Measurements from ENCODE around the gene MYL6. TPM values are rescaled to one million over a fixed set of nuclear protein-coding genes. Genes with fewer than 3 reads are reported as not detected.

Gene MYL6
- total and polyA plus RNA-seq, 9 of the 15 experiments (the other 6 are each of a cell fraction or from before 2014, with no cell fraction given): 557 to 1,664 (median 958) TPM

DNA sequence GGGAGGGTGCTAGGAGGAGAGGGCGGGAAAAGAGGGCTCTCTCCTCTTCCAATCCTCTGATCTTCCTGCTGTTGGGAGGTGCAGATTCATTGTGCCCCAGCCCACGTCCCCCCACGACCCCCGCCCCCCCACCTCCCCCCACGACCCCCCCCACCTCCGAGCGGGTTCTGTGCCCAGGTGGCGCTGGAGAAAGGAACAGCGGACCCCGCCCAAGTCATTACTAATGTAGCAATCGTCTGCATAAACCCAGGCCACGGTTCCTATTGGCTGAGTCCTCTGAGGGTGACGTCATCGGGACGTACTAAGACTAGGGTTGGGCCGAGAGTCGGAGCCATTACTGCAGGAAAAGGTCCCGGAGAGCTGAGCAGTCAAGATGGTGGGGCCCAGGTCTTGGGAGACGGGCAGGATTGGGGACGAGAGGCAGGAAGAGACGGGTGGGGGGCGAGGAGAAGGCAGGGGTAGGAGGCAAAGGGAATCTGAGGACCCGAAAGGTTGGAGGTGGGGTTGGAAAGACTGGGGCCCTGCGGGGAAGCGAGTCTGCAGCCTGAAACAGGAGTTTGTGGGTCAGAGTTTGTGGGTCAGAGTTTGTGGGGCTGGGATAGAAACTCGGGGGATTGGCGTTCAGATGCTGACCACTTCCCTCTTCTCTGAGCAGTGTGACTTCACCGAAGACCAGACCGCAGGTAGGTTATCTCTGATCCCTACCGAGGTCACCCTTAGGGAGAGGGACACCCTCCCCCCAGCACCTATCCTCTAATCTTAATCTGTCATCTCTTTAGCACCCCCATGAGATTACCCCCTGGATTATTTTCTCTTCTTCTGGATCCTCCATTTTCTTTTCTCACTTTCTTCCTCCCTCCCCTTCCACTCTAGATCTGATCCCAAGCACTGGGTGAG is at the start of gene MYL6 (continued):
- TF ChIP-seq ILK (tag; IDR thresholded peaks at IDR 0.05; ENCODE audit: borderline replicate concordance, low read depth): no peak
- 0 out of 2 replicates have a peak, but pooled peaks have one; percentile 48 for TF ChIP-seq HIVEP1 (CRISPR knock-in tag; IDR thresholded peaks at IDR 0.05)
- TF ChIP-seq NR1H2 (CRISPR knock-in tag; IDR thresholded peaks at IDR 0.05): no peak
- no peak for TF ChIP-seq CREBBP (IDR thresholded peaks at IDR 0.05; ENCODE audit: low read depth, low read length)
- TF ChIP-seq CC2D1A (IDR thresholded peaks at IDR 0.05): peak; percentile 61
- TF ChIP-seq XRCC3 (IDR thresholded peaks at IDR 0.05): no peak
- no peak for TF ChIP-seq ZNF316 (IDR thresholded peaks at IDR 0.05)
- TF ChIP-seq, protein P1, sequence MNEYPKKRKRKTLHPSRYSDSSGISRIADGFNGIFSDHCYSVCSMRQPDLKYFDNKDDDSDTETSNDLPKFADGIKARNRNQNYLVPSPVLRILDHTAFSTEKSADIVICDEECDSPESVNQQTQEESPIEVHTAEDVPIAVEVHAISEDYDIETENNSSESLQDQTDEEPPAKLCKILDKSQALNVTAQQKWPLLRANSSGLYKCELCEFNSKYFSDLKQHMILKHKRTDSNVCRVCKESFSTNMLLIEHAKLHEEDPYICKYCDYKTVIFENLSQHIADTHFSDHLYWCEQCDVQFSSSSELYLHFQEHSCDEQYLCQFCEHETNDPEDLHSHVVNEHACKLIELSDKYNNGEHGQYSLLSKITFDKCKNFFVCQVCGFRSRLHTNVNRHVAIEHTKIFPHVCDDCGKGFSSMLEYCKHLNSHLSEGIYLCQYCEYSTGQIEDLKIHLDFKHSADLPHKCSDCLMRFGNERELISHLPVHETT (CRISPR knock-in tag; conservative IDR thresholded peaks at IDR 0.05 in 1 of 2, IDR thresholded peaks at IDR 0.05 in 1 of 2): peak in 1 of 2 experiments; percentile 73; a peak in 1 of 4 replicates
- TF ChIP-seq PYGO2 (tag; IDR thresholded peaks at IDR 0.05): peak; percentile 60; the same call in 1 of the 2 replicates
- no peak for TF ChIP-seq ZNF133 (CRISPR knock-in tag; IDR thresholded peaks at IDR 0.05)
- no peak for TF ChIP-seq ZNF140 (CRISPR knock-in tag; IDR thresholded peaks at IDR 0.05)
- TF ChIP-seq, protein P2, sequence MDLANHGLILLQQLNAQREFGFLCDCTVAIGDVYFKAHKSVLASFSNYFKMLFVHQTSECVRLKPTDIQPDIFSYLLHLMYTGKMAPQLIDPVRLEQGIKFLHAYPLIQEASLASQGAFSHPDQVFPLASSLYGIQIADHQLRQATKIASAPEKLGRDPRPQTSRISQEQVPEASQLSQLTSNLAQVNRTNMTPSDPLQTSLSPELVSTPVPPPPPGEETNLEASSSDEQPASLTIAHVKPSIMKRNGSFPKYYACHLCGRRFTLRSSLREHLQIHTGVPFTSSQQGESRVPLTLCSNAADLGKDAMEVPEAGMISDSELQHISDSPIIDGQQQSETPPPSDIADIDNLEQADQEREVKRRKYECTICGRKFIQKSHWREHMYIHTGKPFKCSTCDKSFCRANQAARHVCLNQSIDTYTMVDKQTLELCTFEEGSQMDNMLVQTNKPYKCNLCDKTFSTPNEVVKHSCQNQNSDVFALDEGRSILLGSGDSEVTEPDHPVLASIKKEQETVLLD (IDR thresholded peaks at IDR 0.05): peak; percentile 52; the same call in 1 of the 2 replicates
- TF ChIP-seq, protein P3, sequence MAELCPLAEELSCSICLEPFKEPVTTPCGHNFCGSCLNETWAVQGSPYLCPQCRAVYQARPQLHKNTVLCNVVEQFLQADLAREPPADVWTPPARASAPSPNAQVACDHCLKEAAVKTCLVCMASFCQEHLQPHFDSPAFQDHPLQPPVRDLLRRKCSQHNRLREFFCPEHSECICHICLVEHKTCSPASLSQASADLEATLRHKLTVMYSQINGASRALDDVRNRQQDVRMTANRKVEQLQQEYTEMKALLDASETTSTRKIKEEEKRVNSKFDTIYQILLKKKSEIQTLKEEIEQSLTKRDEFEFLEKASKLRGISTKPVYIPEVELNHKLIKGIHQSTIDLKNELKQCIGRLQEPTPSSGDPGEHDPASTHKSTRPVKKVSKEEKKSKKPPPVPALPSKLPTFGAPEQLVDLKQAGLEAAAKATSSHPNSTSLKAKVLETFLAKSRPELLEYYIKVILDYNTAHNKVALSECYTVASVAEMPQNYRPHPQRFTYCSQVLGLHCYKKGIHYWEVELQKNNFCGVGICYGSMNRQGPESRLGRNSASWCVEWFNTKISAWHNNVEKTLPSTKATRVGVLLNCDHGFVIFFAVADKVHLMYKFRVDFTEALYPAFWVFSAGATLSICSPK (IDR thresholded peaks at IDR 0.05; ENCODE audit: borderline replicate concordance): peak; percentile 83; the same call in 1 of the 2 replicates
- TF ChIP-seq ZNF696 (CRISPR knock-in tag; conservative IDR thresholded peaks at IDR 0.05): no peak
- TF ChIP-seq, protein P4, sequence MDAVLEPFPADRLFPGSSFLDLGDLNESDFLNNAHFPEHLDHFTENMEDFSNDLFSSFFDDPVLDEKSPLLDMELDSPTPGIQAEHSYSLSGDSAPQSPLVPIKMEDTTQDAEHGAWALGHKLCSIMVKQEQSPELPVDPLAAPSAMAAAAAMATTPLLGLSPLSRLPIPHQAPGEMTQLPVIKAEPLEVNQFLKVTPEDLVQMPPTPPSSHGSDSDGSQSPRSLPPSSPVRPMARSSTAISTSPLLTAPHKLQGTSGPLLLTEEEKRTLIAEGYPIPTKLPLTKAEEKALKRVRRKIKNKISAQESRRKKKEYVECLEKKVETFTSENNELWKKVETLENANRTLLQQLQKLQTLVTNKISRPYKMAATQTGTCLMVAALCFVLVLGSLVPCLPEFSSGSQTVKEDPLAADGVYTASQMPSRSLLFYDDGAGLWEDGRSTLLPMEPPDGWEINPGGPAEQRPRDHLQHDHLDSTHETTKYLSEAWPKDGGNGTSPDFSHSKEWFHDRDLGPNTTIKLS (IDR thresholded peaks at IDR 0.05; ENCODE audit: borderline replicate concordance, low read depth): 0 out of 2 replicates have a peak, but pooled peaks have one; percentile 20
- peak; percentile 94 for TF ChIP-seq NR2C1 (IDR thresholded peaks at IDR 0.05)
- TF ChIP-seq NR2C1 (tag; IDR thresholded peaks at IDR 0.05): peak; percentile 91
- TF ChIP-seq, protein P5, sequence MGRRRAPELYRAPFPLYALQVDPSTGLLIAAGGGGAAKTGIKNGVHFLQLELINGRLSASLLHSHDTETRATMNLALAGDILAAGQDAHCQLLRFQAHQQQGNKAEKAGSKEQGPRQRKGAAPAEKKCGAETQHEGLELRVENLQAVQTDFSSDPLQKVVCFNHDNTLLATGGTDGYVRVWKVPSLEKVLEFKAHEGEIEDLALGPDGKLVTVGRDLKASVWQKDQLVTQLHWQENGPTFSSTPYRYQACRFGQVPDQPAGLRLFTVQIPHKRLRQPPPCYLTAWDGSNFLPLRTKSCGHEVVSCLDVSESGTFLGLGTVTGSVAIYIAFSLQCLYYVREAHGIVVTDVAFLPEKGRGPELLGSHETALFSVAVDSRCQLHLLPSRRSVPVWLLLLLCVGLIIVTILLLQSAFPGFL (CRISPR knock-in tag; IDR thresholded peaks at IDR 0.05): no peak
- TF ChIP-seq ZC3H11A (IDR thresholded peaks at IDR 0.05; ENCODE audit: low read depth, low read length): no peak
- TF ChIP-seq KLF16 (IDR thresholded peaks at IDR 0.05): no peak
- TF ChIP-seq FUS (optimal IDR thresholded peaks at IDR 0.05; ENCODE audit: low read depth, low read length): no peak

All from K562 (cell line).